ENCODE measurements around the gene MYPN. TPM values are rescaled to one million over a fixed set of nuclear protein-coding genes. Genes with fewer than 3 reads are reported as not detected.
A peak's percentile ranks its signal among the peaks of the same experiment; 100 is the strongest.

MYPN gene
- total RNA-seq, 1 donor from 2014 or later: 124 TPM

- intact Hi-C loops (cut with micrococcal nuclease): no loop called here
- Histone ChIP-seq H3K9me3 (replicated peaks) (no peaks in the 10 kb centered on the region), H3K27me3 (ENCODE audit: low read depth) (no peaks in the 10 kb centered on the region), H3K4me1 (peaks cover 60% of the 10 kb centered on the region), H3K36me3 (peaks cover 10% of the 10 kb centered on the region), H3K27ac (replicated peaks) (no peak overlapping the region), H3K4me3 (no peak overlapping the region)
- no peak for DNase-seq
- TF ChIP-seq CTCF (IDR thresholded peaks at IDR 0.05; ENCODE audit: borderline replicate concordance): no peak
Observed at GRCh38 chr10:68118657-68119056, 9.4 kb downstream of the MYPN start.

GRCh38 chr10:68121020-68121743, 11.9 kb downstream of the MYPN start:
- Histone ChIP-seq H3K9me3 (replicated peaks) (no peaks in the 10 kb centered on the region), H3K36me3 (peaks cover 10% of the 10 kb centered on the region), H3K27me3 (ENCODE audit: low read depth) (no peaks in the 10 kb centered on the region), H3K4me1 (peaks cover 68% of the 10 kb centered on the region), H3K4me3 (peak overlapping the region; percentile 20), H3K27ac (replicated peaks) (peak overlapping the region; percentile 0)
- TF ChIP-seq CTCF (IDR thresholded peaks at IDR 0.05; ENCODE audit: borderline replicate concordance): no peak
- no peak for DNase-seq
- intact Hi-C loops (cut with micrococcal nuclease): no loop called here

GRCh38 chr10:68121852-68122251, 12.6 kb downstream of the MYPN start:
- no peak for TF ChIP-seq CTCF (IDR thresholded peaks at IDR 0.05; ENCODE audit: borderline replicate concordance)
- intact Hi-C loops (cut with micrococcal nuclease): no loop called here
- no peaks in the 10 kb centered on the region for H3K27me3 ChIP-seq (ENCODE audit: low read depth)
- H3K9me3 ChIP-seq (replicated peaks): no peaks in the 10 kb centered on the region
- DNase-seq: no peak
- peak overlapping the region; percentile 6 for H3K27ac ChIP-seq (replicated peaks)
- peaks cover 10% of the 10 kb centered on the region for H3K36me3 ChIP-seq
- peaks cover 71% of the 10 kb centered on the region for H3K4me1 ChIP-seq
- H3K4me3 ChIP-seq: peak overlapping the region; percentile 20

GRCh38 chr10:68124718-68125117, 15.4 kb downstream of the MYPN start:
- intact Hi-C loops (cut with micrococcal nuclease): no loop called here
- Histone ChIP-seq H3K9me3 (replicated peaks) (no peaks in the 10 kb centered on the region), H3K27ac (replicated peaks) (peak overlapping the region; percentile 34), H3K27me3 (ENCODE audit: low read depth) (no peaks in the 10 kb centered on the region), H3K4me1 (peaks cover 76% of the 10 kb centered on the region), H3K4me3 (no peak overlapping the region), H3K36me3 (peaks cover 10% of the 10 kb centered on the region)
- no peak for TF ChIP-seq CTCF (IDR thresholded peaks at IDR 0.05; ENCODE audit: borderline replicate concordance)
- DNase-seq: no peak

GRCh38 chr10:68125772-68126171, 16.5 kb downstream of the MYPN start:
- intact Hi-C loops (cut with micrococcal nuclease): no loop called here

More at GRCh38 chr10:68125772-68126171, 16.5 kb downstream of the MYPN start:
- H3K4me3 ChIP-seq: no peak overlapping the region
- peaks cover 10% of the 10 kb centered on the region for H3K36me3 ChIP-seq
- DNase-seq: no peak
- no peak for TF ChIP-seq CTCF (IDR thresholded peaks at IDR 0.05; ENCODE audit: borderline replicate concordance)
- no peaks in the 10 kb centered on the region for H3K9me3 ChIP-seq (replicated peaks)
- H3K27ac ChIP-seq (replicated peaks): peak overlapping the region; percentile 17
- no peaks in the 10 kb centered on the region for H3K27me3 ChIP-seq (ENCODE audit: low read depth)
- H3K4me1 ChIP-seq: peaks cover 66% of the 10 kb centered on the region
